H1 (cell line): Measurements from ENCODE around the gene SPACA9. TPM values are rescaled to one million over a fixed set of nuclear protein-coding genes. Genes with fewer than 3 reads are reported as not detected.

Source experiments
- CTCF ChIA-PET: fragments of 300-600 bp; sonication (Branson Sonifier 250); formaldehyde crosslinking; loops from one replicate; lab custom pipeline; 2021; ENCODE audit not compliant: partially characterized antibody; lab: Charles Lee
- POLR2A ChIA-PET: fragments of 300-600 bp; sonication (Branson Sonifier 250); formaldehyde crosslinking; loops from one replicate; lab custom pipeline; 2021; ENCODE audit warnings: inconsistent platforms; ENCODE audit not compliant: partially characterized antibody; lab: Charles Lee
- DNase-seq, 2 experiments: peaks; one replicate each; pipeline versions ENCODE4 v3.0.0 to v3.0.0-alpha.2; 2010 to 2022; ENCODE audit warnings: low spot score in 2 of 2, low read depth in 1 of 2, mixed read lengths in 1 of 2
- FAIRE-seq: peaks from 2 replicates; lab custom pipeline; 2011; peaks lifted over from hg19 to GRCh38; lab: Jason Lieb, UNC
- H2AFZ ChIP-seq: 2 replicates; pipeline ENCODE4 v1.8.1; 2012; ENCODE audit warnings: low read length, inconsistent platforms
- H2AK5ac ChIP-seq: 2 replicates; pipeline ENCODE4 v1.6.1; 2013; ENCODE audit warnings: low read depth, low read length
- H2BK120ac ChIP-seq: replicated peaks from 2 replicates; pipeline ENCODE3; 2013; ENCODE audit warnings: low read depth, low read length, inconsistent platforms
- H2BK12ac ChIP-seq: 2 replicates; pipeline ENCODE4 v1.6.1; 2013; ENCODE audit warnings: low read depth, low read length
- H2BK15ac ChIP-seq: 2 replicates; pipeline ENCODE4 v1.6.1; 2013; ENCODE audit warnings: low read length
- H2BK20ac ChIP-seq: 2 replicates; pipeline ENCODE4 v1.6.1; 2013; ENCODE audit warnings: low read length
- H2BK5ac ChIP-seq: 2 replicates; pipeline ENCODE4 v1.6.1; 2013; ENCODE audit warnings: low read depth, low read length
- H3K14ac ChIP-seq: 2 replicates; pipeline ENCODE4 v1.6.1; 2013; ENCODE audit warnings: inconsistent platforms; ENCODE audit not compliant: insufficient read length
- H3K18ac ChIP-seq: 2 replicates; pipeline ENCODE4 v1.6.1; 2013; ENCODE audit warnings: low read length; ENCODE audit errors: extremely low read depth
- H3K23ac ChIP-seq: 2 replicates; pipeline ENCODE4 v1.6.1; 2013; ENCODE audit warnings: inconsistent platforms; ENCODE audit not compliant: insufficient read length
- H3K23me2 ChIP-seq: 2 replicates; pipeline ENCODE4 v1.6.1; 2013; ENCODE audit warnings: low read depth, low read length
- H3K27ac ChIP-seq: 2 replicates; pipeline ENCODE4 v1.6.1; 2011; ENCODE audit warnings: low read depth, low read length, inconsistent platforms
- H3K27me3 ChIP-seq, 4 experiments: replicated peaks in 1 of 4; 1 replicate in 1 of 4; 2 replicates in 3 of 4; pipeline versions ENCODE4 v1.6.1 to v1.8.1; 2011 to 2013; ENCODE audit warnings: low read length in 3 of 4, mild to moderate bottlenecking in 3 of 4, inconsistent platforms in 2 of 4, mixed read lengths in 2 of 4, moderate library complexity in 1 of 4; ENCODE audit not compliant: control insufficient read depth in 3 of 4, insufficient read depth in 3 of 4; ENCODE audit errors: extremely low read depth in 1 of 4
- H3K36me3 ChIP-seq, 4 experiments: 2 replicates each; pipeline versions ENCODE4 v1.6.1 to v1.8.1; 2011 to 2013; ENCODE audit warnings: mild to moderate bottlenecking in 4 of 4, low read length in 3 of 4, moderate library complexity in 2 of 4, control low read depth in 1 of 4, inconsistent platforms in 1 of 4; ENCODE audit not compliant: insufficient read depth in 4 of 4, control insufficient read depth in 2 of 4
- H3K4ac ChIP-seq: replicated peaks from 2 replicates; pipeline ENCODE3; 2013; ENCODE audit warnings: low read length, low read depth, mixed read lengths, inconsistent platforms; ENCODE audit not compliant: insufficient read length
- H3K4me1 ChIP-seq, 4 experiments: replicated peaks in 1 of 4; 1 replicate in 1 of 4; 2 replicates in 3 of 4; pipeline versions ENCODE4 v1.6.1 to v1.8.1; 2011 to 2013; ENCODE audit warnings: low read length in 3 of 4, inconsistent platforms in 2 of 4, mixed read lengths in 1 of 4; ENCODE audit not compliant: insufficient read depth in 4 of 4, control insufficient read depth in 3 of 4
- H3K4me2 ChIP-seq, 2 experiments: 2 replicates each; pipeline versions ENCODE4 v1.6.1 to v1.8.1; 2011 to 2013; ENCODE audit warnings: low read depth in 2 of 2, low read length in 2 of 2, control low read depth in 1 of 2, inconsistent platforms in 1 of 2, mild to moderate bottlenecking in 1 of 2; ENCODE audit not compliant: insufficient read depth in 1 of 2
- H3K4me3 ChIP-seq, 4 experiments: fragments of 200-600, 300-600 bp in 1 of 4; sonication (generic), shearing (Covaris generic), sonication (Bioruptor Twin) in 1 of 4; 2 replicates each; pipeline versions ENCODE4 v1.5.1 to v1.8.1; 2011 to 2016; ENCODE audit warnings: low read length in 4 of 4, low read depth in 3 of 4, control low read depth in 2 of 4, inconsistent platforms in 2 of 4, mild to moderate bottlenecking in 2 of 4, mixed read lengths in 1 of 4, moderate library complexity in 1 of 4; ENCODE audit not compliant: insufficient read depth in 2 of 4; ENCODE audit errors: extremely low read depth in 1 of 4
- H3K56ac ChIP-seq: replicated peaks from 2 replicates; pipeline ENCODE3; 2013; ENCODE audit warnings: low read depth, mild to moderate bottlenecking, mixed read lengths, low read length, inconsistent platforms; ENCODE audit not compliant: insufficient read length
- H3K79me1 ChIP-seq: 2 replicates; pipeline ENCODE4 v1.6.1; 2013; ENCODE audit warnings: low read depth, low read length, control low read depth
- H3K79me2 ChIP-seq, 2 experiments: 2 replicates each; pipeline versions ENCODE4 v1.6.1 to v1.8.1; 2012 to 2013; ENCODE audit warnings: low read length in 2 of 2, mild to moderate bottlenecking in 2 of 2, inconsistent platforms in 1 of 2; ENCODE audit not compliant: insufficient read depth in 2 of 2, control insufficient read depth in 1 of 2
- H3K9ac ChIP-seq, 4 experiments: replicated peaks in 1 of 4; 1 replicate in 1 of 4; 2 replicates in 3 of 4; pipeline versions ENCODE4 v1.6.1 to v1.8.1; 2011 to 2013; ENCODE audit warnings: low read depth in 3 of 4, low read length in 3 of 4, control low read depth in 2 of 4, mild to moderate bottlenecking in 2 of 4, moderate library complexity in 2 of 4, inconsistent platforms in 1 of 4; ENCODE audit errors: extremely low read depth in 1 of 4
- H3K9me3 ChIP-seq, 2 experiments: 2 replicates each; pipeline versions ENCODE4 v1.6.1 to v1.8.1; 2012 to 2013; ENCODE audit warnings: mild to moderate bottlenecking in 2 of 2, moderate library complexity in 2 of 2, control low read depth in 1 of 2, inconsistent platforms in 1 of 2, low read depth in 1 of 2, low read length in 1 of 2, mixed read lengths in 1 of 2; ENCODE audit not compliant: insufficient read depth in 2 of 2
- H4K20me1 ChIP-seq, 2 experiments: replicated peaks in 1 of 2; 2 replicates each; pipeline versions ENCODE3 to v1.8.1; 2011 to 2013; ENCODE audit warnings: inconsistent platforms in 2 of 2, low read length in 2 of 2, mild to moderate bottlenecking in 1 of 2; ENCODE audit not compliant: insufficient read depth in 2 of 2, control insufficient read depth in 1 of 2
- H4K5ac ChIP-seq: 2 replicates; pipeline ENCODE4 v1.6.1; 2013; ENCODE audit warnings: low read length, low read depth, mixed read lengths, inconsistent platforms; ENCODE audit not compliant: insufficient read length
- H4K8ac ChIP-seq: 2 replicates; pipeline ENCODE4 v1.8.0; 2013; ENCODE audit warnings: mild to moderate bottlenecking, moderate library complexity, low read length, inconsistent platforms; ENCODE audit not compliant: insufficient read depth; ENCODE audit errors: extremely low read depth
- H4K91ac ChIP-seq: replicated peaks from 2 replicates; pipeline ENCODE3; 2013; ENCODE audit warnings: low read length, mixed read lengths, inconsistent platforms; ENCODE audit not compliant: insufficient read length
- WGBS, 2 experiments: shearing (Covaris generic) in 1 of 2; methylation state at CpG; one replicate each; pipeline versions ENCODE4 v1.1.6 to v1.1.7; 2013 to 2015; ENCODE audit warnings: low lambda C conversion rate in 2 of 2, mixed read lengths in 2 of 2, inconsistent platforms in 1 of 2, low coverage in 1 of 2, missing lambda C conversion rate in 1 of 2; ENCODE audit not compliant: insufficient replicate concordance in 2 of 2, insufficient coverage in 1 of 2, insufficient read length in 1 of 2; ENCODE audit errors: extremely low coverage in 1 of 2, missing lambda C conversion rate in 1 of 2; 5-methylcytosine and 5-hydroxymethylcytosine counted together
- polyA plus RNA-seq, 7 experiments: library from polyadenylated mRNA; depleted of rRNA in 3 of 7; stranded (reverse) in 5 of 7; unstranded in 2 of 7; fragments of >200 nt in 5 of 7; fragments of 200-250 nt in 2 of 7; gene quantifications; 1 replicate in 5 of 7; 2 replicates in 1 of 7; 4 replicates in 1 of 7; pipeline versions ENCODE4 v1.2.1 to v1.2.3, GENCODE V29; 2011 to 2013; ENCODE audit warnings: missing spikeins in 2 of 7, mixed read lengths in 2 of 7
- total RNA-seq: library from RNA; stranded (reverse); fragmentation: NEBNext Ultra II Directional; extraction: Animal tissue kit (Norgen Biotek cat#: 25700); gene quantifications from 2 replicates; pipeline ENCODE4 v1.2.1, GENCODE V29; 2021
- TF ChIP-seq, protein P1 (sequence below): IDR thresholded peaks from 2 replicates; pipeline ENCODE4 v1.6.1; 2012; ENCODE audit warnings: inconsistent platforms

SPACA9 gene
- total and polyA plus RNA-seq, 2 of the 8 experiments (the other 6 are each of a cell fraction or from before 2014, with no cell fraction given) = 0.63 to 1.3 TPM

DNA sequence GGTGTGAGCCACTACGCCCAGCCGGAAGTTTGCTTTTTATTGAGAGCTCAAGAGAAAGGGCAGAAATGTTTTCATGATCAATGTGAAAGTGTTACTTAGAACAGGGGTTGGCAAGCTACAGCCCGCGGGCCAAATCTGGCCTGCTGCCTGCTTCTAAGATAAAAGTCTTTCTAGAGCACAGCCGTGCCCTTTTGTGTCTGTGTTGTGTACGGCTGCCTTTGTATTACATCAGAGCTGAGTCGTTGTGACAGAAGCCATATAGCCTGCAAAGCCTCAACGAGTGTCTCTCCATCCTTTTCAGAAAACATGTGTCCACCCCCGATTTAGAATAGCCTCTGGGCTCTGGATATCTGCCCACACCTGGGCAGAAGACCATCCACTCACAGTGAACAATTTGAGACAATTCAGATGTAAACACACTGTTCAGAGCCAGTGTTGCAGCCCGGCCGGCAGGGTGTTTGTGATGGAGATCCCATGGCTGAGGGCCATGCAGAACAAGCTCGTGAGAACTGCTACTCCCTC, 29.5 kb upstream of the SPACA9 start:
- no peak for FAIRE-seq
- H2AK5ac ChIP-seq = no peak overlapping the region
- H3K27me3 ChIP-seq = no peaks in the 10 kb centered on the region; a peak in 1 of 7 replicates
- no peaks in the 10 kb centered on the region for H3K36me3 ChIP-seq
- POLR2A ChIA-PET = interaction anchor here (0.6 kb wide), 1 partner anchor 499 kb away, joined by 3 read pairs; the partner anchor contains the start of genes MED22 and RPL7A
- H4K20me1 ChIP-seq = no peaks in the 10 kb centered on the region
- H3K18ac ChIP-seq = no peak overlapping the region
- H2BK120ac ChIP-seq = no peak overlapping the region
- H2BK20ac ChIP-seq = no peak overlapping the region
- peak overlapping the region in 1 of 2 experiments; percentile 5; a peak in 1 of 4 replicates for H3K4me2 ChIP-seq
- no peak overlapping the region for H3K23ac ChIP-seq
- no peak overlapping the region for H3K4ac ChIP-seq
- 0 out of 2 replicates have a peak overlapping the region, but pooled peaks have one; percentile 39 for H4K8ac ChIP-seq
- H2BK12ac ChIP-seq = peak overlapping the region; percentile 50; the same call in 1 of the 2 replicates
- H3K4me3 ChIP-seq = peak overlapping the region in 1 of 4 experiments; percentile 3; a peak in 1 of 8 replicates
- no peaks in the 10 kb centered on the region for H3K9me3 ChIP-seq
- no peaks in the 10 kb centered on the region for H3K23me2 ChIP-seq
- CTCF ChIA-PET = interaction anchor here (0.6 to 2.3 kb wide), 23 partner anchors 8 to 494 kb away, joined by 3 to 16 read pairs (median 4); partner anchors contain the start of gene SPACA9
- no peaks in the 10 kb centered on the region for H3K79me2 ChIP-seq
- H3K14ac ChIP-seq = no peak overlapping the region
- H3K56ac ChIP-seq = no peak overlapping the region
- peaks cover 2 to 5% (median 4%) of the 10 kb centered on the region in 4 experiments; a peak in 6 of 7 replicates for H3K4me1 ChIP-seq
- WGBS, 2 experiments = 85% methylated on average over 12 of the region's 12 CpGs; no CpG with 5 or more reads in 1 of the 2 experiments
- no peak overlapping the region for H3K27ac ChIP-seq
- H4K91ac ChIP-seq = no peak overlapping the region
- H2BK15ac ChIP-seq = no peak overlapping the region
- H3K79me1 ChIP-seq = no peaks in the 10 kb centered on the region
- H2BK5ac ChIP-seq = no peak overlapping the region
- peak overlapping the region; percentile 42; the same call in 1 of the 2 replicates for H2AFZ ChIP-seq
- no peak overlapping the region for H3K9ac ChIP-seq
- no peak for DNase-seq
- peak overlapping the region; percentile 4 for H4K5ac ChIP-seq
- TF ChIP-seq, protein P1, sequence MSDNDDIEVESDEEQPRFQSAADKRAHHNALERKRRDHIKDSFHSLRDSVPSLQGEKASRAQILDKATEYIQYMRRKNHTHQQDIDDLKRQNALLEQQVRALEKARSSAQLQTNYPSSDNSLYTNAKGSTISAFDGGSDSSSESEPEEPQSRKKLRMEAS = no peak
